GM12878 (cell line): ENCODE measurements around the gene POSTN.

ENCODE experiments used
- ETV6 ChIP-seq, 2 experiments: fragments of 450-650 bp in 1 of 2; IDR thresholded peaks in 1 of 2; conservative IDR thresholded peaks in 1 of 2; 2 replicates each; pipeline ENCODE4 v1.6.1; 2014; ENCODE audit warnings: antibody characterized with exemption in 1 of 2, borderline replicate concordance in 1 of 2, low read depth in 1 of 2, mild to moderate bottlenecking in 1 of 2, moderate library complexity in 1 of 2
- POLR2A ChIP-seq: IDR thresholded peaks from 2 replicates; pipeline ENCODE4 v1.6.1; 2011; ENCODE audit warnings: low read depth, mild to moderate bottlenecking, low read length
- POLR2AphosphoS5 ChIP-seq: IDR thresholded peaks from 2 replicates; pipeline ENCODE4 v1.6.1; 2011; ENCODE audit warnings: mild to moderate bottlenecking, low read length, inconsistent platforms
- TCF3 ChIP-seq: IDR thresholded peaks from 2 replicates; pipeline ENCODE4 v1.6.1; 2012; ENCODE audit warnings: low read depth, mild to moderate bottlenecking, low read length, borderline replicate concordance; ENCODE audit not compliant: insufficient read depth
- ZNF274 ChIP-seq: IDR thresholded peaks from one replicate; pipeline ENCODE4 v1.8.0; 2011; ENCODE audit not compliant: insufficient read length, insufficient read depth
- TF ChIP-seq, protein P1 (sequence below): IDR thresholded peaks from 2 replicates; pipeline ENCODE4 v1.6.1; 2011; ENCODE audit warnings: mild to moderate bottlenecking, low read depth, low read length, moderate library complexity; ENCODE audit not compliant: insufficient replicate concordance

DNA sequence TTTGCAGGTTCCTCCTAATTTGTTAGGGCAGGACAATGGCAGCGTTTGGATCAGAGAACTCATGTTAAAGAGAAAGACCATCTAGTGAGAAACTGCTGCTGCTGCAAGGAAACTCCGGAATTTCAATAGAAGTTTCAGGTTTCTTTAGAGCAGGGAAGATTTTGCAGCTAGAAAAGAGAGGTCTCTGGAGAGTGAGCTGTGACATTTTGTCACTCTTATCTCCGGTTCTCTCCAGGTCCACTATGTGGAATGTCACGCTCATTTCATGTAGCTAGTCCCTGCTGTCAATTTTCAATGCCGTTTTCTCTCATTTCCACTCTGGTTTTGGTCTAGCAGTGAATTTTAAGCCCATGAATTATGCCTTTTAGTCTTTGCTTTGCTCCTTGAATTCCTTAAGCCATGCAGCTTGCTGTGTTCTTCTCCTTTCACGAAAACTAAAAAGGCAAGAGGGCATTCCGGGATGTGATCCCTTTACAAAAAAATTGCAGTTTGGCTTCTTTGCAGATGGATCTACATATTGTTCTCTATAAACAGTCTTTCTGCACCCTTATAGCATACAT, 46.7 kb upstream of the POSTN start:
- TF ChIP-seq POLR2A, result no peak
- no peak for TF ChIP-seq TCF3
- TF ChIP-seq, protein P1, sequence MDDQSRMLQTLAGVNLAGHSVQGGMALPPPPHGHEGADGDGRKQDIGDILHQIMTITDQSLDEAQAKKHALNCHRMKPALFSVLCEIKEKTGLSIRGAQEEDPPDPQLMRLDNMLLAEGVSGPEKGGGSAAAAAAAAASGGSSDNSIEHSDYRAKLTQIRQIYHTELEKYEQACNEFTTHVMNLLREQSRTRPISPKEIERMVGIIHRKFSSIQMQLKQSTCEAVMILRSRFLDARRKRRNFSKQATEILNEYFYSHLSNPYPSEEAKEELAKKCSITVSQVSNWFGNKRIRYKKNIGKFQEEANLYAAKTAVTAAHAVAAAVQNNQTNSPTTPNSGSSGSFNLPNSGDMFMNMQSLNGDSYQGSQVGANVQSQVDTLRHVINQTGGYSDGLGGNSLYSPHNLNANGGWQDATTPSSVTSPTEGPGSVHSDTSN, result no peak
- TF ChIP-seq ETV6 (conservative IDR thresholded peaks at IDR 0.05 in 1 of 2, IDR thresholded peaks at IDR 0.05 in 1 of 2; ENCODE audit: borderline replicate concordance in 1 of 2, low read depth in 1 of 2), result no peak
- TF ChIP-seq POLR2AphosphoS5, result no peak
- no peak for TF ChIP-seq ZNF274
